GM19324 (cell line): Measurements from ENCODE around the gene RGS7.
"Not testable (repeated sequence)": the region's sequence is repeated elsewhere in the genome, so short reads cannot be mapped to it uniquely, and the experiment has no call there.

Source experiments
- ATAC-seq: cut with Tn5 transposase; IDR thresholded peaks from one replicate; pipeline ENCODE4 v1.9.1; 2021; ENCODE audit warnings: mild to moderate bottlenecking, moderate library complexity; ENCODE audit not compliant: unreplicated experiment, low FRiP score

Gene RGS7

DNA sequence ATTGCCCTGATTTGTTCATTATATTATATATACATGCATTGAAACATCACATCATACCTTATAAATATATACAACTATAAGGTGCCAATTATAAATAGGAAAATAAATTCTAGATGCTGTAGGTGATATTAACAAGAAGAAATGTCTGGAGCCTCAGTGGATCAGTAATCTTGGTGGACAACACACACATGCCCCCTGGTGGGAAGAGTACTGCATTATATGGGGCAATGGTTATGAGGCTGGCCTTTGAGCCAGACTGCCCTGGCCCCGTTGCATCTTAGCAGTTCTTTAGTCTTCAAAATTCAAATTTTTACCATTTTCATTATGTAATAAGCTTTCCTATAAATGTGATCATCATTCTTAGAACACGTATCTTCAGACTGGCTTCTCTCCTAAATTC is 410.1 kb downstream of the RGS7 start:
- no peak for ATAC-seq

DNA sequence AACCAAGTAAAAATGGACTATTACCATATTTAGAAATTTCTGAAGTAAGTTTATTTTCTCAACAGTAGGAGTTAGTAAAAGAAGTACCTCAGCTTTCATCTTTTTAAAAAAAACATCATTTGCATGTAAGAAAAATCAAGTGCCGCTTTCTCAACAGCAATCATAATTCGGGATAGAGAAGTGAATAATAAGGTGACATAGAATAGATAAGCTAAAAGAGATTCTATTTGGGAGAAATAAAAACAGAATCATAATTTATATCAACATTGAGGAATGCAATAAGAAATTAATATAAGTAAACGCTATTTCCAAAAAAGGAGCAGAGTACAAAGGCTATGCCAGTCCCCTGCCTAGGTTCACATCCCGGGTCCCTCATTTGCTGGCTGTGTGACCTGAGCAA is 414.1 kb downstream of the RGS7 start:
- ATAC-seq = no peak

DNA sequence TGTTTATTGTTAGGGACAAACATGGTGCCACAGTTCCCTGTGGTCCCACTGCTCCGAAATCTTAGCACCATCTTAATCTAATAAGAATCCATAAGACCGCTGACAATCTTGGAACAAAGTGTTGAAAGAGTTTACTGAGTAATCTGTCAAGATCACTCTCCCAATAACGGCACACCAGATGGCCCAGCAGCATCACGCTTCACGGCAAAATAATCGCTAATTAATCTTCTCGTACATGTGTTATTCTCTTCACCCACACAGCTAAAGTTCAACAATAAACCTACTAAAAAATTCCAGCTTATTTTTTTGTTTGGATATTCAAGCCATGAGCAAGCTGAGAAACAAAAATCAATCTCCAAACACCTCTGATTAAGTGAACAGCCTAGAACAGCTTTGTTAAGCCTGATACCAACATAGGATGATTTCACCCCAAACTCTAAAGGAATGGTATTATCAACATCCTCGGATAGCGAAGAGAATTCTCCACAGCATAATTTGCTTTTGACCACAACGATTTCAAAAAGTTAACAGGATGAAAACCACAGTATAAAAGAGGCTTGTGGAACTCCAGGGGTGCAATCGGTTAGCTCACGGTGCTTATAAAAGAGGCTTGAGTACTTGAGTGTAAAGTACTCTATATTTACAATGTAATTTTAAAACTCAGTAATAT is 415.2 kb downstream of the RGS7 start:
- no peak for ATAC-seq

DNA sequence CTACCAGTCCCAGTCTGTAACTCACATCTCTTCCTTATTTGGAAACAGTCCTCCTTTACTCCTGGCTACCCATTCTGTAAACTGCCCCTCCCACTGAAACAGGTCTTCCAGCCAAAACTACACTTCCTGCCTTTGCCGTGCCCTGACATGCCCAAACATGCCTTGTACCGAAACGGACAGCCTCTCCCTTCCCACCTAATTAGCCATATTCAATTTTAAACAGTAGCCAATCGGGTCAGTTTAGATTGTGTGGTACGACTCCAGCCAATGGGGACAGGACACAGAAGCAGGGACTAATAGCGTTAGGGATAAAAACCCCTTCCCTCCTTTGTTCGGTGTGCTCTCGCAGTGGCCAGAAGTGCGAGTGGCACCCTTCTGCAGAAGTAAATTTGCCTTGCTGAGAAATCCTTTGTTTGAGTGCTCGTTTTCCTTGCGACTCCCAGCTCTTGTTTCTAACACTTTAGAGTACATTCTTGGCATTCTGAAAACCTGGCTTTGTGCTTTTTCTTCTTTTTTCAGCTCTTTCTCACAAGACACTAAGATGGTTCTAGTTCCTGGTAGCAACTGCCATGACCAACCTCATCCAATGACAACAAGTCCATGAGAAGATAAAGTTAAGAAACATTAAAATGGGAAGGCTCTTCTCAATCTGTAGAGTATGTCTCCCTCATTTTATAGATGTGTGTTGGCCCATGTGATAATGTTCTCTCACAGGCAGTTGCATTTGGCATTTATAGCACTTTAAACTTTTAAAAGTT is 419.9 kb downstream of the RGS7 start:
- no peak for ATAC-seq

DNA sequence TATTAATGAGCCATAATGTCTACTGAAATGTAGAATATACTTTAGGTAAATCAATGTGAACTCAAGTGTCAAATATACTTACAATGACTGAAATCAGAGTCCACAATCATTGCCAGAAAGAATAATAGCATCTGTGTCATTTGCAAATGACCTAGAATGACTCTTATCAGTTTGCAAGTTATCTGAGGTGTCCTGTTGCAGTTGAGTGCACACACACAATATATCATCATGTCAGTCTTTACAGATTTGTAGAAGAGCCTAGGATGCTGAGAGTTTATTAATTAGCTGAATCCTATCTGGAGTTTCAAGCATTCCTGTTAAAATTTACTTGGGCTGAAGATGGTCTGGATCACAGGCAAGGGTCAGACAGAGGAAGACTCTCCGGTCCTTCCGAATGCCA is 421.1 kb downstream of the RGS7 start:
- ATAC-seq = no peak

DNA sequence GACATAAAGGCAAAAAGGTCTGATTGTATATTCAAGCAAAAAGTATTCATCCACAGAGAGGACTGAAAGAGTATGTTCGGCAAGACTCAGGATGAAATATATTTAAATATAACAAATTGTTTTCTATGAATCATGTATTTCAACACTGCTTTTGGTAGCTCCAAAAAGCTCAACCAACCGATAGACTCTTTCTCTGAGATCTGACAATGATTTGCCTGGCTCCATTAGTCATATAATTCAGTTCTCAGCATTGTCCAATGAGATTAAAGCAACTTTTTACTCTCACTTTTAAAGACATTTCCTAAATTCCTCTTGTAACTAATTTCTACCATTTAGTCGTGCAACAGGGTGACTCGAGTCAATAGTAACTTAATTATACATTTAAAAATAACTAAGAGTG is 426.0 kb downstream of the RGS7 start:
- ATAC-seq = no peak

DNA sequence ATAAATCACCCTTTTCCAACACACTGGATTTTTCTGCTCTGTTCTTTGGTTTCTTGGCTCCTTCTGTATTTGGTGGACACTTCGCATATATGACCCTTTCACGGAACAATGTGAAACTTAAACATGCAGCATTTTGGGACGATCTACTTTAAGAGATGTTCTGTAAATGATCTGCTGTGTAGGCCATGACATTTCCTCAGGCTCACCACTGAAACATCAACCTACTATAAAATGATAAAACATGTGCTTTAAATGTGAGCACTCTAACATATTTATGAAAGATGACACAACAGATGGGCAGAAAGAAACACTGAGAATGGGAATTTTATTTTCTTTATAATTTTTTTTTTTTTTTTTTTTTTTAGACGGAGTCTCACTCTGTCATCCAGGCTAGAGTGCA is 428.7 kb downstream of the RGS7 start:
- no peak for ATAC-seq

DNA sequence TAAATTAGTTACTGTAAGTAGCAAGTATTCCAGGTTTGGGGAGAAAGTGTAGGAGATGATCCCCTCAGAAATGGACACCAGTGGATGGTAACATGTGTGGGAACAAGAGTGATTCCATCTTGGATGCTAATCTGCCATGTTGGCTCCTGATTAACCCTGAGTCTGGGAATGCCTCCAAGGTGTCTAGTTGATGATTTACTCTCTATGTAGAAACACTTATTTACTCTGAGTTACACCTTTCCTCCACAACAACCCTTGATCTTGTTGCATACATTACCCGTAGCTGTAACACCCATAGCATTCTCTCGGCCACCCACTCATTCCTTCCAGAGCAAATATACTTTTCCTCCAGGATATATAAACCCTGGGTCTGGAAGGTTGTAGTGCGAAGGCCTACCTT is 429.2 kb downstream of the RGS7 start:
- ATAC-seq = no peak

DNA sequence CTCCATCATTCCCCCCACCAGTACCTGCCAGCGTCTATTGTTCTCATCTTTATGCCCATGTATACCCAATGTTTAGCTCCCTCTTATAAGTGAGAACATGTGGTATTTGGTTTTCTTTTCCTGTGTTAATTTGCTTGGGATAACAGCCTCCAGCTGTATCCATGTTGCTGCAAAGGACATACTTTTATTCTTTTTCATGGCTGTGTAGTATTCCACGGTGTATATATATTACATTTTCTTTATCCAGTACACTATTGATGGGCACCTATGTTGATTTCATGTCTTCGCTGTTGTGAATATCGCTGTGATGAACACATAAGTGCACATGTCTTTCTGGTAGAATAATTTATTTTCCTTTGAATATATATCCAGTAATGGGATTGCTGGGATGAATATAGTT is 431.7 kb downstream of the RGS7 start:
- no peak for ATAC-seq

DNA sequence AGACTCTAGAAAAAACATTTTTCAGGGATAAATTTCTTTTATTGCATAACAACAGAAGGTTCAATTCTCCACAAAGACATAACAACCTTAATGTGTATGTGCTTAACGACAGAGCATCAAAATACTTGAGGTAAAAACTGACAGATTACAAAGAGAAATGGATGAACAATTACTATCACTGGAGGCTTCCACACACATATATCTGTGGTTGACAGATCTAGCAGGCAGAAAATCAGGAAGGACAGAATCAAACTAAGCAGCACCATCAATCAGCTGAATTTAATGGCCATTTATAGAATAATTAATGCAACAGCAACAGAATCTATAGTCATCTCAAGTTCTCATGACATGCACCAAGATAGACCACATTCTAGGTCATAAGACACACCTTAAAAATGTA is 439.0 kb downstream of the RGS7 start:
- ATAC-seq = no peak

DNA sequence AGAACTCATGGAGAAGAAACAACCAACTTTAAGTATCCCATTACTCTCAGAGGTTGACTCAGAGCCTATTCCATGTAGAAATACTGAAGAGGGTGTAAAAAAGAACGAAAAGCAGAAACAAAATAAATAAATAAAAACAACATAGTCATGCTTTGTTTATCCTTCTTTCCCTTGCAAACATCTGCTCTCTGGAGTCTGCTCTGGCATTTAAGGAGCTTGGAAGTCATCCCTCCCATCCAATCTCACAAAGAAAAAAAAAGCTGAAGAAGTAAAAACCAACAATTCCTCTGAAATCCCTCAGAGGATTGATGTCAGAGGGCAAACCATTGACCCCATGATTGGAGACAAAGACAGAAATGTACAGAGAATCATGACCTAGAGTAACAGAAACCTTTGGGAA is 442.5 kb downstream of the RGS7 start:
- no peak for ATAC-seq

DNA sequence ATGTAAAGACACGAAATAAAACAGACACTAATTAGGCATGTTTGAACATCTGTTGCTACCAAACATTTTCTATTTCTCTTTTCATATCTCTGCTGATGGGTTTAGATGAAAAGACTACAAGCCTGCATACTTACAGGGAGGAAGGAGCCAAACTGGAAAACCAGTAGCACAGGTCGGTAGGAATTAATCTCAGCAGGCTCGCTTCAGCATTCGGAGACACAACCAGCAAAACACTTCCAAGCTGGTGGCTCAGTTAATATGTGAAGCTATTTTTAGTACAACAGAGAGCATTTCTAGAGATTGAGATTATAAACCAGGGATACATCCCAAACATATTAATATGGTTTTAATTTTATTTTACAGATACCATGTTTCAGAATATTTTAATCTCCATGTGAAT is 444.2 kb downstream of the RGS7 start:
- no peak for ATAC-seq

DNA sequence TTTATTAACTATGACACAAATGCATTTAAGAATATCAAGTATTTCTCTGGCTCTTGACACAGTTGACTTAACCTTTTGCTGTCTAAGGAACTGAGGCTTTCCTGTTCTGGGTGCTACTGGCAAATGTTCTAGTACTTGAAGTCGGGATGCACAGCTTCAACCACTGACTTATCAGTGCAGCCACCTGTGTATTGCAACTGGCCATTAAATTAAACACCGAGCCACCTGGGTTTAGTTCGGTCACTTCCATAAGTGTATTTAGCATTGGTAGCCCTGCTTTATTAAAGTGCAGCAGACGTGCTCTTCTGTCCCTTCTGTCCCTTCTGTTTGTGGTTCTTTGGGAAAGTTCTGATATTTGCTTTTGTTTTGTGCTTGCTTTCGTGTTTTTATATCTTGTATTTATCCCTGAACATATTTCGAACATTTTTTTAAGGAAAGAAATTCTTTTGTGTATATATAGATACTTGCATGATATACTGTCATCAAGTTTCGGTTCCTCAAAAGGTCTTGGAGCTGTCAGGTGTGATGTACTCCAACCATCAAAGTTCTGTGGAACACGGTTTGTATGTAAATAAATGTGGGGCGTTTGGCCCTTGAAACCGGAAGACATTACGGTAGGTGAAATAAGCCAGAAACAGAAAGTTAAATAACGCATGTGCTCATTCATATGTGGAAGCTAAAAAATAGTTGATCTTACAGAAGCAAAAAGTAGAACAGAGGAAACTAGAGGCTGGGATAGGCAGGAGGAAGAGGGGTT is 447.1 kb downstream of the RGS7 start:
- ATAC-seq = no peak

DNA sequence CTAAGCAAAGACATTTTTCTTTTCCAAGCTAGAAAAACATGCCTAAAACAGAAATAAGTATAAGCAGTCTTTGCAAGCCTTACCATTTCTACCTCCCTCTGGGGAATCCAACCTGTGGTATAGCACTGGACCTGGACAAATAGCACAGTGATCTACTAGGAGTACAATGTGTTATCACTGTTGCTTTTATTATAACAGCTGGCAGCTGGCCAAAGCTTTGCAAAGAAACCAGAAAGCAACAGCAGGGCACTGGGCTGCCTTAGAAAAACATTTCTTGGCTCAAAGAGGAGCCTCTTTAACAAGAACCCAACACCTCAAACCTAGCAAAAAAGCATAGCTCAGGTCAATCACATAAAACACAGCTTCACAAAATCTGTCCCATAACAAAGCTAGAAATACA is 450.5 kb downstream of the RGS7 start:
- no peak for ATAC-seq

DNA sequence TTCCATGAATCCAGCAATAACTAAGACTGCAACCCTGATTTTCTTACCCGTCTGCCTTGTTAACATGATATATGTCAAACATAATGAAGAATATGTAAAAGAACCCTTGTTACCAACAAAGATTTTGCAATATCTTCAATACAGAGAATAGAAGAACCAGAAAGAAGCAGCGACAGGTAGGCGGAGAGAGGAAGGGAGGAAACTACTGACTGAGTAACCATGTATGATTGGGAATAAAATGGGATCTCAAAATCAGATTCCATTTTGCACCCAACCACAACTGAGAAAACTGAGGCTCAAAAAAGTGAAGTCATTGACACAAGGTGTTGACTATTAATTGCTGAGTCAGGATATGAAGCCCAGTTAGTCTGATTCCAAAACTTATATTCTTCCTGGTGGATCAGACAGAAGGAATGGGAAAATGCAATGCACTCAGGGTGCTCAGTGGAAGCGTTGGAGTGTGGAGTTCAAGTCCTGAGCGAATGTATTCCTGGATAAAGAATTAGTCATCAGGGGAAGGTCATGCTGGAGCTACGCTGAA is 451.7 kb downstream of the RGS7 start:
- no peak for ATAC-seq

DNA sequence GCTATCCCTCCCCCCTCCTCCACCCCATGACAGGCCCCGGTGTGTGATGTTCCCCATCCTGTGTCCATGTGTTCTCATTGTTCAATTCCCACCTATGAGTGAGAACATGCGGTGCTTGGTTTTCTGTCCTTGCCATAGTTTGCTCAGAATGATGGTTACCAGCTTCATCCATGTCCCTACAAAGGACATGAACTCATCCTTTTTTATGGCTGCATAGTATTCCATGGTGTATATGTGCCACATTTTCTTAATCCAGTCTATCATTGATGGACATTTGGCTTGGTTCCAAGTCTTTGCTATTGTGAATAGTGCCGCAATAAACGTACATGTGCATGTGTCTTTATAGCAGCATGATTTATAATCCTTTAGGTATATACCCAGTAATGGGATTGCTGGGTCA is 461.6 kb downstream of the RGS7 start:
- ATAC-seq = not testable (repeated sequence)

DNA sequence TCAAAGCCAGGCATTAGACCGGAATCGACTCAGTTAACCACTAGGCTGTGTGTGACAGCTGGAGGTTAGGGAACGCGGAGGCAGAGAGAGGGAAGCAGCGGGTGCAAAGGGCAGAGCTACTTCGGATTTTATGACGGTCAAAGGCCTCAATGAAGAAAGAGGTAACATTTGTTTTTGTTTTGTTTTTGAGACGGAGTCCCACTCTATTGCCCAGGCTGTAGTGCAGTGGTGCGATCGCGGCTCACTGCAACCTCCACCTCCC is 468.3 kb downstream of the RGS7 start:
- no peak for ATAC-seq

DNA sequence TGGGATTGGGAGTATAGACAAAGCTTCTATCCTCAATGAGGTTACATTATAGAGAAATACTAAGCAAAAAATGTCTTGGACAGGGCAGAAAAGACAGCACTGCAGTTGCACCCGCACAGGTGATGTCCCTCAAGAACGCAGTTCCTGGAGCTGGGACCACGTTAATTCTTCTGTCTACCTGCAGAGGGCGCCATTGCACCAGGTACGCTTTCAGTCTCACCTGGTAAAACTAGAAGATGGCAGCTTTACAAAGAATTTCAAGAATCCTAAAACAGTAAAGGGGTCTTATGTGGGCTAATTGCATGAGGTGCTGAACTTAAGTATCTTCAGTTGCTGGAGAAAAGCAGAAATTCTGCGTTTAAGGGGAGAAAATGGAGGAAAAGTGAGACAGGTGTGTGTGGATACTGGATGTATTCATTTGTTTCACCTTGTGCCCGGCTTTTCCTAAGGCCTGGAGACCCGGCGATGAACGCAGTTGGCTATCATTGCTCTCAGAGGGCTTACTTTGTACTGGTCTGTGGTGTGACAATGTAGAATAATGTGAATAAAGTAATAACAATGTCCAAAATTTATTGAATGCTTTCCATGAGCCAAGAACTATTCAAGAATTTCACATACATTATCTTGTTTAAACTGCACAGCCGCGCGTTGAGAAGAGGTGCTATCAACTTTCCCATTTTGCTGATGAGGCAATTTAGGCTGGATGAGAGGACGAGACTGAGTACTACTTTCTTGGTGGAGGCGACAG is 468.8 kb downstream of the RGS7 start:
- no peak for ATAC-seq

DNA sequence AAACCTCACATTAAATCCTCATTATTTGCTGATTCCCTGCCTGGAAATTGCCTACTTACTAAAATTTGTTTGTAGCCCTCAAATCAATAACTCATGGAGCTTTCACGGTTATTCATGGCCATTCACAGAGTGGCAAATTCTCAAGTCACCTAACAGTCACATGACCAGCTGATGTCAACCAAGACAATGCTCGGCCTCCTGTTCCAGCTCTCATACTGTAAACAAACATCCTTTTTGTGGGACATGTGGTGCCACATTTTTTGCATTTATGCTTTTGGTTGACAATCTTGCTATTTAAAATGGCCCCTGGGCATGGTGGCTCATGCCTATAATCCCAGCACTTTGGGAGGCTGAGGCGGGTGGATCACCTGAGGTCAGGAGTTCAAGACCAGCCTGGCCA is 473.5 kb downstream of the RGS7 start:
- no peak for ATAC-seq

DNA sequence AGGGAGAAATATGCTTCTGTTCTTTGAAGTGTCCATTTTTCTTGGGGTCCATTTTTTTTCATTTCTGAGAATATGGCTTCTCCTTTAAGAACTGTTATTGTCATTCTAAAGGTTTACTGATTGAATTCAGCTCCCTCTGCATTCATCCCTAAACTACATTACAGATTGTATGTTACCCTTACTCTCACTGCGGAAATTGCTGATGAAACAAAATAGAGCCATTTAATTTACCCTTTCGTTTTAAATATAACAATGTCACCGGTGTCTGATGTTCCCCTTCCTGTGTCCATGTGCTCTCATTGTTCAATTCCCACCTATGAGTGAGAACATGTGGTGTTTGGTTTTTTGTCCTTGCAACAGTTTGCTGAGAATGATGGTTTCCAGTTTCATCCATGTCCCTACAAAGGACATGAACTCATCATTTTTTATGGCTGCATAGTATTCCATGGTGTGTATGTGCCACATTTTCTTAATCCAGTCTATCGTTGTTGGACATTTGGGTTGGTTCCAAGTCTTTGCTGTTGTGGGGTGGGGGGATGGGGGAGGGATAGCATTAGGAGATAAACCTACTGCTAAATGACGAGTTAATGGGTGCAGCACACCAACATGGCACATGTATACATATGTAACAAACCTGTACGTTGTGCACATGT is 474.2 kb downstream of the RGS7 start:
- ATAC-seq = not testable (repeated sequence)
